Measurements from ENCODE around the gene PPP2R2B. TPM values are rescaled to one million over a fixed set of nuclear protein-coding genes. Genes with fewer than 3 reads are reported as not detected.

PPP2R2B gene
- total and polyA plus RNA-seq, 2 of the 4 experiments (the other 2 are of a cell fraction), result not detected

DNA sequence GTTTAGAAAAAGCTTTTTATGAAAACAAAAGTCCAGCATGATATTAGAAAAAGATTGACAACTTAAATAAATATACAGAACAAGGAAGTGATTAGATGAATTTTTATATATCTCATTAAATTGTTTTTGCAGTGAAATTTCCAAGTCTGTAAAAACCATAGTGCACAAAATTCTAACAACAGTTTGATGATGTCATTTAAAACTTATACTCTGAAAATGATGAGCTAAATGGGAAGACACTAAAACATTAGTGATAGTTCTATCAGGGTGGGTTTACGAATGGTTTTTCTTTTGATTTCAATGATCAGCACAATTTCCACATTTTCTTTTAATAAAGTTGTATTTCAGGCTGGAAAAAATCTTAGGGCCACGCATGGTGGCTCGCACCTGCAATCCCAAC, 236.1 kb downstream of the PPP2R2B start:
- dilution Hi-C loops (cut with HindIII; ENCODE audit: low sequenced_read_pairs, unreplicated experiment), result no loop called here
- no peak overlapping the region for H3K27ac ChIP-seq (ENCODE audit: insufficient read depth, low read length)
- H3K79me1 ChIP-seq (ENCODE audit: low read depth in 1 of 2, low read length in 2 of 2), result no peaks in the 10 kb centered on the region
- no peak overlapping the region for H2BK15ac ChIP-seq (ENCODE audit: low read depth, low read length)
- no peak overlapping the region for H3K14ac ChIP-seq (replicated peaks; ENCODE audit: low read depth, low read length)
- no peak overlapping the region for H3K56ac ChIP-seq (ENCODE audit: extremely low read depth, insufficient read depth, low read length)
- H2AFZ ChIP-seq (replicated peaks; ENCODE audit: low read length, poor library complexity), result no peak overlapping the region
- no peak overlapping the region for H3K4ac ChIP-seq (ENCODE audit: low read depth, low read length)
- intact Hi-C loops (cut with micrococcal nuclease), result no loop called here
- H2BK20ac ChIP-seq (ENCODE audit: low read depth, low read length), result no peak overlapping the region
- no peak overlapping the region for H3K4me3 ChIP-seq (ENCODE audit: insufficient read depth, low read depth, low read length)
- H3K18ac ChIP-seq (ENCODE audit: low read depth, low read length), result no peak overlapping the region
- H4K91ac ChIP-seq (ENCODE audit: insufficient read depth, low read depth, low read length), result no peak overlapping the region
- H4K5ac ChIP-seq (ENCODE audit: low read depth, low read length), result no peak overlapping the region
- no peaks in the 10 kb centered on the region for H3K9me1 ChIP-seq (ENCODE audit: insufficient read depth, low read length)
- CTCF ChIA-PET, result no interaction called here
- H3K4me2 ChIP-seq (ENCODE audit: low read depth, low read length), result no peak overlapping the region
- no peak overlapping the region for H2BK5ac ChIP-seq (ENCODE audit: low read depth, low read length, poor library complexity, severe bottlenecking)
- H3K9me3 ChIP-seq (ENCODE audit: control insufficient read depth, insufficient read depth, low read length), result peaks cover 2% of the 10 kb centered on the region; the same call in 1 of the 2 replicates
- H2BK120ac ChIP-seq (ENCODE audit: low read depth, low read length), result no peak overlapping the region
- no peak overlapping the region for H3K9ac ChIP-seq (ENCODE audit: low read depth, low read length)
- H3K36me3 ChIP-seq (ENCODE audit: control insufficient read depth, insufficient read depth, low read length), result no peaks in the 10 kb centered on the region
- no peak overlapping the region for H3K23ac ChIP-seq (ENCODE audit: low read depth, low read length)
- DNase-seq, result no peak
- H3K27me3 ChIP-seq (ENCODE audit: control insufficient read depth, insufficient read depth, low read length), result no peaks in the 10 kb centered on the region
- H3K4me1 ChIP-seq (ENCODE audit: control insufficient read depth, insufficient read depth, low read length), result no peaks in the 10 kb centered on the region
- no peak overlapping the region for H4K8ac ChIP-seq (ENCODE audit: low read depth in 2 of 2, low read length in 2 of 2)
- WGBS, 2 experiments (ENCODE audit: extremely low coverage in 2 of 2, insufficient read length in 1 of 2), result no CpG with 5 or more reads among the region's 3 CpGs
- TF ChIP-seq, protein P1, sequence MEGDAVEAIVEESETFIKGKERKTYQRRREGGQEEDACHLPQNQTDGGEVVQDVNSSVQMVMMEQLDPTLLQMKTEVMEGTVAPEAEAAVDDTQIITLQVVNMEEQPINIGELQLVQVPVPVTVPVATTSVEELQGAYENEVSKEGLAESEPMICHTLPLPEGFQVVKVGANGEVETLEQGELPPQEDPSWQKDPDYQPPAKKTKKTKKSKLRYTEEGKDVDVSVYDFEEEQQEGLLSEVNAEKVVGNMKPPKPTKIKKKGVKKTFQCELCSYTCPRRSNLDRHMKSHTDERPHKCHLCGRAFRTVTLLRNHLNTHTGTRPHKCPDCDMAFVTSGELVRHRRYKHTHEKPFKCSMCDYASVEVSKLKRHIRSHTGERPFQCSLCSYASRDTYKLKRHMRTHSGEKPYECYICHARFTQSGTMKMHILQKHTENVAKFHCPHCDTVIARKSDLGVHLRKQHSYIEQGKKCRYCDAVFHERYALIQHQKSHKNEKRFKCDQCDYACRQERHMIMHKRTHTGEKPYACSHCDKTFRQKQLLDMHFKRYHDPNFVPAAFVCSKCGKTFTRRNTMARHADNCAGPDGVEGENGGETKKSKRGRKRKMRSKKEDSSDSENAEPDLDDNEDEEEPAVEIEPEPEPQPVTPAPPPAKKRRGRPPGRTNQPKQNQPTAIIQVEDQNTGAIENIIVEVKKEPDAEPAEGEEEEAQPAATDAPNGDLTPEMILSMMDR (conservative IDR thresholded peaks at IDR 0.05; ENCODE audit: low read depth, low read length), result no peak
- TF ChIP-seq RAD21 (IDR thresholded peaks at IDR 0.05; ENCODE audit: low read length) (no peak), MXI1 (IDR thresholded peaks at IDR 0.05; ENCODE audit: borderline replicate concordance, low read depth, low read length) (no peak), SMC3 (IDR thresholded peaks at IDR 0.05; ENCODE audit: low read depth, low read length) (no peak), CHD1 (IDR thresholded peaks at IDR 0.05; ENCODE audit: low read depth, low read length) (no peak), RCOR1 (IDR thresholded peaks at IDR 0.05; ENCODE audit: insufficient replicate concordance, low read length) (no peak), NFE2L2 (IDR thresholded peaks at IDR 0.05; ENCODE audit: low read depth, low read length) (no peak), BHLHE40 (IDR thresholded peaks at IDR 0.05; ENCODE audit: low read depth, low read length) (no peak), MAFK (IDR thresholded peaks at IDR 0.05; ENCODE audit: low read depth, low read length) (no peak)
- TF ChIP-seq, protein P2, sequence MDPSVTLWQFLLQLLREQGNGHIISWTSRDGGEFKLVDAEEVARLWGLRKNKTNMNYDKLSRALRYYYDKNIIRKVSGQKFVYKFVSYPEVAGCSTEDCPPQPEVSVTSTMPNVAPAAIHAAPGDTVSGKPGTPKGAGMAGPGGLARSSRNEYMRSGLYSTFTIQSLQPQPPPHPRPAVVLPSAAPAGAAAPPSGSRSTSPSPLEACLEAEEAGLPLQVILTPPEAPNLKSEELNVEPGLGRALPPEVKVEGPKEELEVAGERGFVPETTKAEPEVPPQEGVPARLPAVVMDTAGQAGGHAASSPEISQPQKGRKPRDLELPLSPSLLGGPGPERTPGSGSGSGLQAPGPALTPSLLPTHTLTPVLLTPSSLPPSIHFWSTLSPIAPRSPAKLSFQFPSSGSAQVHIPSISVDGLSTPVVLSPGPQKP (IDR thresholded peaks at IDR 0.05; ENCODE audit: borderline replicate concordance, low read depth, low read length), result no peak
- POLR2A ChIA-PET (ENCODE audit: unreplicated experiment), result no interaction called here
- H4K20me1 ChIP-seq (ENCODE audit: insufficient read depth, low read length), result no peaks in the 10 kb centered on the region
- no peak for ATAC-seq (ENCODE audit: low read depth)
- in situ Hi-C loops (cut with MboI; ENCODE audit: low sequenced_read_pairs), result no loop called here
- H2AK5ac ChIP-seq (ENCODE audit: low read depth, low read length), result no peak overlapping the region
- no peak overlapping the region for H2AK9ac ChIP-seq (replicated peaks; ENCODE audit: low read depth, low read length, poor library complexity)
- BruUV-seq (replicated peaks), result no TSS peak
